NB4 (cell line): ENCODE results near the gene MPC1.
"Not testable (repeated sequence)": the region's sequence is repeated elsewhere in the genome, so short reads cannot be mapped to it uniquely, and the experiment has no call there.

ENCODE experiments used
- DNase-seq: peaks from one replicate; pipeline ENCODE4 v3.0.0; 2010; ENCODE audit warnings: low read depth
- H3K4me3 ChIP-seq: one replicate; pipeline ENCODE4 v1.5.1; 2011; ENCODE audit warnings: mild to moderate bottlenecking, low read depth, low read length, moderate library complexity
- MYC ChIP-seq: IDR thresholded peaks from 2 replicates; pipeline ENCODE4 v1.6.1; 2011; ENCODE audit warnings: low read depth, low read length
- POLR2A ChIP-seq: IDR thresholded peaks from 2 replicates; pipeline ENCODE4 v1.6.1; 2011; ENCODE audit warnings: mild to moderate bottlenecking; ENCODE audit not compliant: insufficient read length; ENCODE audit errors: extremely low read depth
- TF ChIP-seq, protein P1 (sequence below): IDR thresholded peaks from 2 replicates; pipeline ENCODE4 v1.6.1; 2011; ENCODE audit warnings: low read depth, low read length
- TF ChIP-seq, protein P2 (sequence below): IDR thresholded peaks from one replicate; pipeline ENCODE4 v1.5.1; 2012; ENCODE audit warnings: low read depth, low read length

MPC1 gene

DNA sequence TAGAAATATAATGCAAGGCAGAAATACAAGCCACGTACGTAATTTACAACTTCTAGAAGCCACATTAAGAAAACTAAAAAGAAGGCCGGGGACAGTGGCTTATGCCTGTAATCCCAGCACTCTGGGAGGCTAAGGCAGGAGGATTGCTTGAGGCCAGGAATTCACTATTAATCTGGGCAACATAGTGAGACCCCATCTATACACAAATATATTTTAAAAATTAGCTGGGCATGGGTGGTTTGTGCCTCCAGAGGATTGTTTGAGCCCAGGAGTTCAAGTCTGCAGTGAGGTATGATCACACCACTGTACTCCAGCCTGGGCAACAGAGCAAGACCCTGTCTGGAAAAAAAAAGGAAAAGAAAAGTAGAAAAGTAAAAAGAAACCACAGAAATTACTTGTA, 12.3 kb downstream of the MPC1 start:
- no peak overlapping the region for H3K4me3 ChIP-seq
- TF ChIP-seq, protein P1, sequence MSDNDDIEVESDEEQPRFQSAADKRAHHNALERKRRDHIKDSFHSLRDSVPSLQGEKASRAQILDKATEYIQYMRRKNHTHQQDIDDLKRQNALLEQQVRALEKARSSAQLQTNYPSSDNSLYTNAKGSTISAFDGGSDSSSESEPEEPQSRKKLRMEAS = no peak
- TF ChIP-seq MYC (no peak), POLR2A (no peak)
- DNase-seq = no peak

DNA sequence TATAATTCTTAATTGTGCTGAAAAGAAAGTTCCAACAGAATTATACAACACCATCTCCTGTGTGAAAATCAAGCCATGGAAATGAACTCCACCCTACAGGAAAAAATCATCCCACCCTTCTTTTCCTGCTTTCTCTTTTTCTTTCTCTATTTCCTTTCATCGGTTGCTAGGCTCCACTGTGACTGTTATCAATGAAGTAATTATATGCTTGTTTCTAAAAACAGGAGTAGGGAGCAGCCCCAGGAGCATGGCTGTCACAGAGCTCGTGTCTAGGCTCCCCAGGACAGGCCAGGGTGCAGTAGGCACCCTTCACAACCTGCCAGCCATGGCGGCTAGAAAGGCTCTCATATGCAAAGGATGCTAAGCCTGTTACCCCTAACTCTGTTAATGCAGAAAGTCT, 13.0 kb downstream of the MPC1 start:
- no peak overlapping the region for H3K4me3 ChIP-seq
- DNase-seq = no peak
- TF ChIP-seq, protein P2, sequence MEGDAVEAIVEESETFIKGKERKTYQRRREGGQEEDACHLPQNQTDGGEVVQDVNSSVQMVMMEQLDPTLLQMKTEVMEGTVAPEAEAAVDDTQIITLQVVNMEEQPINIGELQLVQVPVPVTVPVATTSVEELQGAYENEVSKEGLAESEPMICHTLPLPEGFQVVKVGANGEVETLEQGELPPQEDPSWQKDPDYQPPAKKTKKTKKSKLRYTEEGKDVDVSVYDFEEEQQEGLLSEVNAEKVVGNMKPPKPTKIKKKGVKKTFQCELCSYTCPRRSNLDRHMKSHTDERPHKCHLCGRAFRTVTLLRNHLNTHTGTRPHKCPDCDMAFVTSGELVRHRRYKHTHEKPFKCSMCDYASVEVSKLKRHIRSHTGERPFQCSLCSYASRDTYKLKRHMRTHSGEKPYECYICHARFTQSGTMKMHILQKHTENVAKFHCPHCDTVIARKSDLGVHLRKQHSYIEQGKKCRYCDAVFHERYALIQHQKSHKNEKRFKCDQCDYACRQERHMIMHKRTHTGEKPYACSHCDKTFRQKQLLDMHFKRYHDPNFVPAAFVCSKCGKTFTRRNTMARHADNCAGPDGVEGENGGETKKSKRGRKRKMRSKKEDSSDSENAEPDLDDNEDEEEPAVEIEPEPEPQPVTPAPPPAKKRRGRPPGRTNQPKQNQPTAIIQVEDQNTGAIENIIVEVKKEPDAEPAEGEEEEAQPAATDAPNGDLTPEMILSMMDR = no peak
- no peak for TF ChIP-seq POLR2A

DNA sequence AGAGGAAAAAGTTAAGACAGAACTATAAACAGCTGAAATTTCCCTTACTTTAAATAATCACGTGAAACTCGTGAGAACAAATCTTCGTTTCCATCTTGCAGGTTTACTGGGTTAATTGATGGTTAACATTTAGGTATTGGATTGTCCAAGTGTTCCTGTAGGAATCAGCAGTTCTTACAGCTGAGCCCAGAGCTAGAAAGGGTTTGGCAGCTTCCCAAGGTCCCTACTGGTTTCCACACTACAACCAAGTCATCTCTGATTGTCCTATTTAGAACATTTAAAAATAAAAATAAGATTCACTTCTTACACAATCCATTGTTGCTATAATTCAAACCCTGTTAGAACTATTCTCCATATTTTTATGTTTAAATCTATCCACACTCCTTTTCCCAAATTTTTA, 15.8 kb downstream of the MPC1 start:
- DNase-seq = no peak
- TF ChIP-seq, protein P1 = no peak
- TF ChIP-seq, protein P2 = no peak
- TF ChIP-seq MYC (no peak), POLR2A (no peak)
- no peak overlapping the region for H3K4me3 ChIP-seq

GRCh38 chr6:166365806-166366205, 16.9 kb downstream of the MPC1 start:
- TF ChIP-seq, protein P1 = no peak
- TF ChIP-seq, protein P2 = no peak
- no peak for TF ChIP-seq POLR2A
- no peak for TF ChIP-seq MYC
- DNase-seq = no peak
- H3K4me3 ChIP-seq = no peak overlapping the region

DNA sequence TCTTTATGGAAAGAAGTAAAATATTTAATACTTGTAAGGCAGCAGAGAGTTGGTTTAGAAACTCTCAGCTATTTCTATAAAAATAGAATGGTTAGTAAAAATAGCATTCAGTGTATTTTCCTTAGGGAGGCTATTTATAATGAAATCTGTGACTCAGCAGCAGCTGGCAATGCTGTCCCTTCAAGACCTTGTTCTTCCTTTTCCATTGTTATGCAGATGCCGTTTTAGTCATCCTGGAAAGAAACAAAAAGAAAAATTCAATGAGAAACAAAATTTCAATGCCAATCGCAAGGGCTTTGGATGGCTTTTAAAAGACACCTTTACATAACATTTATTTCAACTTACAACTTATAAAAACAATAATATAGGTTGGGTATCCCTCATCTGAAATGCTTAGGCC, 17.5 kb downstream of the MPC1 start:
- DNase-seq = no peak
- no peak for TF ChIP-seq POLR2A
- TF ChIP-seq MYC = no peak
- H3K4me3 ChIP-seq = no peak overlapping the region

DNA sequence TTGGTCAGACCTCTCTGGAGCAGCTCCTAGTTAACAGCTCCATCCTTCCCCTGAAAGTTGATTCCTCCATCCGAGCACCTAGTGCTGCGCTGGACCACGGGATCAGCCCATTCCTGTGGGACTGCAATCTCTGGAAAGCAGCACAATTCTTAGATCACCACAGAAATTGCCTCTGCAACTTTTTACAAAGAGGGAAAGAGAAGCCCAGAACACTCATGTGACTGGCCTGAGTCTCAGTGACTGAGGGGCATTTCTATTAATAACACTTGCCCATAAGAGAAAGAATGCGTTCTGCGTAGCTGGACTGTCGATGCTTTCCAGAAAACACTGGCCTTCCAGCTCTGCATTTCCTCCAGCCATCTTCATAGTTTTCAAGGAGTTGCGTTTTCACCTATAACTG, 18.3 kb downstream of the MPC1 start:
- TF ChIP-seq MYC (no peak), POLR2A (no peak)
- TF ChIP-seq, protein P2 = no peak
- TF ChIP-seq, protein P1 = no peak
- DNase-seq = no peak
- H3K4me3 ChIP-seq = no peak overlapping the region

- not testable (repeated sequence) for H3K4me3 ChIP-seq, DNase-seq
Measured at GRCh38 chr6:166362427-166362826, 20.3 kb downstream of the MPC1 start.

GRCh38 chr6:166361077-166361429, 21.7 kb downstream of the MPC1 start:
- peak; percentile 95 for DNase-seq
- TF ChIP-seq MYC = peak; percentile 92
- TF ChIP-seq, protein P2 = no peak
- peak; percentile 26 for TF ChIP-seq POLR2A
- TF ChIP-seq, protein P1 = peak; percentile 92
- H3K4me3 ChIP-seq = peak overlapping the region; percentile 48
